PC-9 (cell line): ENCODE data around the gene RABL2B. TPM values are rescaled to one million over a fixed set of nuclear protein-coding genes. Genes with fewer than 3 reads are reported as not detected.
"Not testable (repeated sequence)": the region's sequence is repeated elsewhere in the genome, so short reads cannot be mapped to it uniquely, and the experiment has no call there.

Experiments
- BruUV-seq: library from RNA; stranded (reverse); fragments of 400-500 nt; replicated peaks from 2 replicates; lab custom pipeline; 2021; lab: Mats Ljungman, UMichigan
- CTCF ChIA-PET: fragments of 300-600 bp; sonication (Branson Sonifier 250); formaldehyde crosslinking; loops from one replicate; lab custom pipeline; 2022; ENCODE audit warnings: antibody characterized with exemption; lab: Charles Lee
- POLR2A ChIA-PET: fragments of 300-600 bp; sonication (Branson Sonifier 250); formaldehyde crosslinking; loops from one replicate; lab custom pipeline; 2022; ENCODE audit warnings: antibody characterized with exemption; ENCODE audit not compliant: unreplicated experiment; lab: Charles Lee
- DNase-seq, 2 experiments: peaks; one replicate each; pipeline versions ENCODE4 v3.0.0 to v3.0.0-alpha.2; 2015 to 2022; ENCODE audit warnings: mixed read lengths in 1 of 2
- H2AFZ ChIP-seq: fragments of 200-600 bp; sonication (generic); 2 replicates; pipeline ENCODE4 v1.8.1; 2017; ENCODE audit warnings: antibody characterized with exemption
- H3F3A ChIP-seq: fragments of 200-600 bp; sonication (generic); 2 replicates; pipeline ENCODE4 v1.8.1; 2017; ENCODE audit warnings: antibody characterized with exemption, mild to moderate bottlenecking, low read depth; ENCODE audit not compliant: insufficient read depth
- H3K27ac ChIP-seq: fragments of 200-600 bp; sonication (generic); 2 replicates; pipeline ENCODE4 v1.6.1; 2016; ENCODE audit warnings: mixed run types
- H3K27me3 ChIP-seq: fragments of 200-600 bp; sonication (generic); 2 replicates; pipeline ENCODE4 v1.6.1; 2016; ENCODE audit warnings: low read depth, mixed run types; ENCODE audit not compliant: insufficient read depth
- H3K36me3 ChIP-seq: fragments of 200-600 bp; sonication (generic); 2 replicates; pipeline ENCODE4 v1.6.1; 2016; ENCODE audit warnings: low read depth, mixed run types
- H3K4me1 ChIP-seq: fragments of 200-600 bp; sonication (generic); replicated peaks from 2 replicates; pipeline ENCODE4 v1.6.1; 2016; ENCODE audit warnings: mixed run types; ENCODE audit not compliant: insufficient read depth
- H3K4me2 ChIP-seq: fragments of 200-600 bp; sonication (generic); 2 replicates; pipeline ENCODE4 v1.6.1; 2017; ENCODE audit warnings: mixed run types
- H3K4me3 ChIP-seq: fragments of 200-600 bp; sonication (generic); 2 replicates; pipeline ENCODE4 v1.6.1; 2016; ENCODE audit warnings: mixed run types
- H3K79me2 ChIP-seq: fragments of 200-600 bp; sonication (generic); 2 replicates; pipeline ENCODE4 v1.6.1; 2017; ENCODE audit warnings: low read depth, mixed run types
- H3K9me2 ChIP-seq: fragments of 200-600 bp; sonication (generic); 2 replicates; pipeline ENCODE4 v1.8.1; 2017; ENCODE audit warnings: mild to moderate bottlenecking; ENCODE audit not compliant: insufficient read depth
- H3K9me3 ChIP-seq: fragments of 200-600 bp; sonication (generic); 2 replicates; pipeline ENCODE4 v1.8.1; 2016; ENCODE audit warnings: low read depth; ENCODE audit not compliant: insufficient read depth
- H4K20me1 ChIP-seq: fragments of 200-600 bp; sonication (generic); 2 replicates; pipeline ENCODE4 v1.8.1; 2017; ENCODE audit not compliant: insufficient read depth
- intact Hi-C: fragments of 100-400 bp; cut with micrococcal nuclease; formaldehyde crosslinking; loops from one replicate; pipeline ENCODE4 v1.10.0; 2022; ENCODE audit not compliant: unreplicated experiment
- total RNA-seq: library from RNA; stranded (reverse); gene quantifications from 2 replicates; pipeline ENCODE4 v1.2.3, GENCODE V29; 2021
- TF ChIP-seq, protein P1 (sequence below): fragments of 200-600 bp; sonication (generic); conservative IDR thresholded peaks from 2 replicates; pipeline ENCODE4 v1.6.1; 2017; ENCODE audit warnings: mixed run types, antibody characterized with exemption, mild to moderate bottlenecking, moderate library complexity

Gene RABL2B
- total RNA-seq, 1 experiment from 2014 or later: 48.4 TPM

DNA sequence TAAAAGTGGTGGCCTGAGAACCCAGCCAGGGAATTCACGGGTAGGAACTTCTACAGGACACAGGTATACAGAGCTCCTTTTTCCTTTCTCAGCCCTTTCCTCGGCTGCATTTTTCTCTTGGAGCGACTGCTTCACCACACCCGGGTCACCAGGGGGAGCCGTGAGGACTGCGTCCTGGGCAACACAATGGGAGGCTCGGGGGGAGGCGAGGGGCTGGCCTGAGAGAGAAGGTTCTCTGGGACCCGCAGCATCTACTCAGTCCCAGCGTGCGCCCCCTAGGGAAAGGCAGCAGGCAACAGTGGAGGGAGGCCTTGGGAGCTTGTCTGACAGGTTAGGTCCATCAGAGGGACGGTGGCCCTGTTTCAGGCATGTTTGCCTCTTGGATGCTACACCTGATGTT is 8.3 kb downstream of the RABL2B start:
- TF ChIP-seq, protein P1, sequence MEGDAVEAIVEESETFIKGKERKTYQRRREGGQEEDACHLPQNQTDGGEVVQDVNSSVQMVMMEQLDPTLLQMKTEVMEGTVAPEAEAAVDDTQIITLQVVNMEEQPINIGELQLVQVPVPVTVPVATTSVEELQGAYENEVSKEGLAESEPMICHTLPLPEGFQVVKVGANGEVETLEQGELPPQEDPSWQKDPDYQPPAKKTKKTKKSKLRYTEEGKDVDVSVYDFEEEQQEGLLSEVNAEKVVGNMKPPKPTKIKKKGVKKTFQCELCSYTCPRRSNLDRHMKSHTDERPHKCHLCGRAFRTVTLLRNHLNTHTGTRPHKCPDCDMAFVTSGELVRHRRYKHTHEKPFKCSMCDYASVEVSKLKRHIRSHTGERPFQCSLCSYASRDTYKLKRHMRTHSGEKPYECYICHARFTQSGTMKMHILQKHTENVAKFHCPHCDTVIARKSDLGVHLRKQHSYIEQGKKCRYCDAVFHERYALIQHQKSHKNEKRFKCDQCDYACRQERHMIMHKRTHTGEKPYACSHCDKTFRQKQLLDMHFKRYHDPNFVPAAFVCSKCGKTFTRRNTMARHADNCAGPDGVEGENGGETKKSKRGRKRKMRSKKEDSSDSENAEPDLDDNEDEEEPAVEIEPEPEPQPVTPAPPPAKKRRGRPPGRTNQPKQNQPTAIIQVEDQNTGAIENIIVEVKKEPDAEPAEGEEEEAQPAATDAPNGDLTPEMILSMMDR: peak; percentile 79
- H3K27me3 ChIP-seq, H3K9me3 ChIP-seq, H4K20me1 ChIP-seq, H2AFZ ChIP-seq, H3K4me1 ChIP-seq, H3K9me2 ChIP-seq, H3F3A ChIP-seq, H3K79me2 ChIP-seq, BruUV-seq, H3K27ac ChIP-seq, H3K4me3 ChIP-seq, POLR2A ChIA-PET, H3K4me2 ChIP-seq, intact Hi-C loops: not testable (repeated sequence)
- H3K36me3 ChIP-seq: peaks cover 19% of the 10 kb centered on the region; the same call in 1 of the 2 replicates
- DNase-seq: peak; percentile 55 to 56
- CTCF ChIA-PET: interaction anchor here (0.6 kb wide), 1 partner anchor 134 kb away, joined by 3 read pairs; no protein-coding TSS in a partner anchor

DNA sequence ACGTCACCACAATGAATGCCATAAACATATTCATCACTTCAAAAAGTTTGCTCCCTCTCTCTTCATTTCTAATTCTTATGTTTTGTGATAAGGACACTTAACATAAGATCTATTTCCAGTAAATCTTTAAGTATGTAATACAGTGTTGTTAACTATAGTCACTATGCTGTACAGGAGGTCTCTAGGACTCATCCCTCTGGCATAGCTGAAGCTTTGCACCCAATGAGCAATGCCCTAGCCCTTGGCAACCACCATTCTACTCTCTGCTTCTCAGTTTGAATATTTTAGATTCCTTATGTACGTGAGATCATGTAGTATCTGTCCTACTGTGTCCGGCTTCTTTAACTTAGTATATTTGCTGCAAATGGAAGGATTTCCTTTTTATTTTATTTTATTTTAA is 19.1 kb downstream of the RABL2B start:
- BruUV-seq: not testable (repeated sequence)

DNA sequence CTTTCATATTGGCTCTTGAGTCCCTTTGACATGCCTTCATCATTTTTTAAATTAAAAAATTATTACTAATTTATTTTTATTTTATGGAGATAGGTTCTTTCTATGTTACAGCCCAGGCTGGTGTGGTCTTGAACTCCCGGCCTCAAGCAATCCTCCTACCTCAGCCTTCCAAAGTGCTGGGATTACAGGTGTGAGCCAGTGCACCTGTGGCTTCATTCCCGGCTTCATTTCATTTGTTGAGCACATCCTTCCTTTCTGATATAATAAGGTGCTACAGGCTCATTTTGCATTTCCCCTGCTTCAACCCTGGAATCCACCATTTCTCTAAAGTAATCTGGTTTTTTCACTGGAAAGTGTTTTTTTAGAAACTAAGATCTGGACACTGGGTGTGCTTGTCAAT is 21.6 kb downstream of the RABL2B start:
- POLR2A ChIA-PET, H3K36me3 ChIP-seq, BruUV-seq, H3K79me2 ChIP-seq, H3K9me3 ChIP-seq, H2AFZ ChIP-seq, DNase-seq, intact Hi-C loops, H3K4me3 ChIP-seq, H3K4me2 ChIP-seq, H3K27ac ChIP-seq, H3K27me3 ChIP-seq, H4K20me1 ChIP-seq, H3K9me2 ChIP-seq, CTCF ChIA-PET: not testable (repeated sequence)
- H3K4me1 ChIP-seq: peaks cover 19% of the 10 kb centered on the region
- H3F3A ChIP-seq: peaks cover 15% of the 10 kb centered on the region

More for the DNA sequence above, 19.1 kb downstream of the RABL2B start:
- H4K20me1 ChIP-seq, POLR2A ChIA-PET, DNase-seq, H2AFZ ChIP-seq, H3F3A ChIP-seq, H3K36me3 ChIP-seq, H3K9me3 ChIP-seq, H3K27me3 ChIP-seq, H3K4me2 ChIP-seq, H3K79me2 ChIP-seq, H3K4me3 ChIP-seq, H3K4me1 ChIP-seq, H3K9me2 ChIP-seq, CTCF ChIA-PET, H3K27ac ChIP-seq, intact Hi-C loops: not testable (repeated sequence)

DNA sequence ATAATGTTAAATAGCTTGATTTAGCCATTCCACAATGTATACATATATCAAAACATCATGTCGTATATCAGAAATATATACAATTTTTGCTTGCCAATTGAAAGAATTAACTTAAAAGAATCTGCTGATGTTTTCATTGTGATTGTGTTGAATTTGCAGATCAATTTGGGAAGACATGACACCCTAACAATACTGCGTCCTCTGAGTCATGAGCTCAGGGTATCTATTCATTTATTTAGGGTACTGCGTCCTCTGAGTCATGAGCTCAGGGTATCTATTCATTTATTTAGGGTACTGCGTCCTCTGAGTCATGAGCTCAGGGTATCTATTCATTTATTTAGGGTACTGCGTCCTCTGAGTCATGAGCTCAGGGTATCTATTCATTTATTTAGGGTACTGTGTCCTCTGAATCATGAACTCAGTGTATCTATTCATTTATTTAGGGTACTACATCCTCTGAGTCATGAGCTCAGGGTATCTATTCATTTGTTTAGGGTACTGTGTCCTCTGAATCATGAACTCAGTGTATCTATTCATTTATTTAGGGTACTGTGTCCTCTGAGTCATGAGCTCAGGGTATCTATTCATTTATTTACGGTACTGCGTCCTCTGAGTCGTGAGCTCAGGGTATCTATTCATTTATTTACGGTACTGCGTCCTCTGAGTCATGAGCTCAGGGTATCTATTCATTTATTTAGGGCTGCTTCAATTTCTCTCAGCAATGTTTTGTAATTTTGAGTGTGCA is 23.7 kb downstream of the RABL2B start:
- intact Hi-C loops, BruUV-seq, POLR2A ChIA-PET: not testable (repeated sequence)

More for the DNA sequence above, 23.7 kb downstream of the RABL2B start:
- H3K4me2 ChIP-seq: peak overlapping the region; percentile 17; the same call in 1 of the 2 replicates
- H3K27me3 ChIP-seq, H4K20me1 ChIP-seq, H3K36me3 ChIP-seq, H3K9me3 ChIP-seq, H3K9me2 ChIP-seq, H2AFZ ChIP-seq, H3K4me3 ChIP-seq, H3K79me2 ChIP-seq, CTCF ChIA-PET: not testable (repeated sequence)
- peaks cover 19% of the 10 kb centered on the region for H3K4me1 ChIP-seq
- peak overlapping the region; percentile 53 for H3K27ac ChIP-seq
- DNase-seq: peak in 1 of 2 experiments; percentile 77
- H3F3A ChIP-seq: peaks cover 15% of the 10 kb centered on the region
